ENCODE measurements around the gene SMIM32.

DNA sequence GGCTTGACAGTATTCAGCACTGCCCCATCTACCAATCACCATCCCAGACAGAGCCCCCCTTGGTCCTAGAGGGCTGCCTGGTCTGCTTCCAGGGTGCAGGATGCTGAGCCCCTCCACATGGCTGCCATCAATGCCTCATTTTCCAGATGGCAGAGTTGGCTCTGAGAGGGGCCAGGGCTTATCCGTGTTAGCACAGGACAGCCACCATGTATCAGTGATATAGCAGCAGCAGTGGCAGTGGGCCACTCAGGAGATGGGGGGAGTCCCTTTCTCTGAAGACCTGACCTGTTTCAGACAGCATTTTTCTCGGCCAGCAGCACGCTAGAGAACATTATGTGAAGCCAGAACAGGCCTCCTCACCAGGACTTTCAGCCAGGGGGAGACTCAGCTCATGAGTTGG is 1.6 kb upstream of the SMIM32 start:
- TF ChIP-seq, protein P1, sequence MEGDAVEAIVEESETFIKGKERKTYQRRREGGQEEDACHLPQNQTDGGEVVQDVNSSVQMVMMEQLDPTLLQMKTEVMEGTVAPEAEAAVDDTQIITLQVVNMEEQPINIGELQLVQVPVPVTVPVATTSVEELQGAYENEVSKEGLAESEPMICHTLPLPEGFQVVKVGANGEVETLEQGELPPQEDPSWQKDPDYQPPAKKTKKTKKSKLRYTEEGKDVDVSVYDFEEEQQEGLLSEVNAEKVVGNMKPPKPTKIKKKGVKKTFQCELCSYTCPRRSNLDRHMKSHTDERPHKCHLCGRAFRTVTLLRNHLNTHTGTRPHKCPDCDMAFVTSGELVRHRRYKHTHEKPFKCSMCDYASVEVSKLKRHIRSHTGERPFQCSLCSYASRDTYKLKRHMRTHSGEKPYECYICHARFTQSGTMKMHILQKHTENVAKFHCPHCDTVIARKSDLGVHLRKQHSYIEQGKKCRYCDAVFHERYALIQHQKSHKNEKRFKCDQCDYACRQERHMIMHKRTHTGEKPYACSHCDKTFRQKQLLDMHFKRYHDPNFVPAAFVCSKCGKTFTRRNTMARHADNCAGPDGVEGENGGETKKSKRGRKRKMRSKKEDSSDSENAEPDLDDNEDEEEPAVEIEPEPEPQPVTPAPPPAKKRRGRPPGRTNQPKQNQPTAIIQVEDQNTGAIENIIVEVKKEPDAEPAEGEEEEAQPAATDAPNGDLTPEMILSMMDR (IDR thresholded peaks at IDR 0.05; ENCODE audit: poor library complexity, severe bottlenecking) = no peak
- no peak for TF ChIP-seq EZH2 (IDR thresholded peaks at IDR 0.05; ENCODE audit: borderline replicate concordance, insufficient read depth, low read length, poor library complexity, severe bottlenecking)
- TF ChIP-seq POLR2AphosphoS5 (IDR thresholded peaks at IDR 0.05) = no peak
- TF ChIP-seq EP300 (conservative IDR thresholded peaks at IDR 0.05; ENCODE audit: poor library complexity, severe bottlenecking) = no peak
- no peak for TF ChIP-seq SMC3 (conservative IDR thresholded peaks at IDR 0.05; ENCODE audit: poor library complexity)
